HFFc6 (cell line): ENCODE data around the gene ARF5. TPM values are rescaled to one million over a fixed set of nuclear protein-coding genes. Genes with fewer than 3 reads are reported as not detected.

ENCODE experiments used
- DNase-seq: peaks from one replicate; pipeline ENCODE4 v3.0.0-alpha.2; 2018
- H3K27ac Mint-ChIP-seq: 2 replicates; pipeline ENCODE4 v1.8.0; 2020; ENCODE audit warnings: mild to moderate bottlenecking, mixed read lengths
- H3K27me3 Mint-ChIP-seq: 2 replicates; pipeline ENCODE4 v1.8.0; 2021; ENCODE audit warnings: mild to moderate bottlenecking, moderate library complexity, mixed read lengths; ENCODE audit not compliant: insufficient read depth
- H3K36me3 Mint-ChIP-seq: 2 replicates; pipeline ENCODE4 v1.8.0; 2021; ENCODE audit warnings: low read depth, mixed read lengths
- H3K4me1 Mint-ChIP-seq: 2 replicates; pipeline ENCODE4 v1.8.0; 2020; ENCODE audit warnings: low read depth, mixed read lengths
- H3K4me3 Mint-ChIP-seq: 2 replicates; pipeline ENCODE4 v1.8.0; 2020; ENCODE audit warnings: mild to moderate bottlenecking, moderate library complexity, mixed read lengths
- H3K9me3 Mint-ChIP-seq: 2 replicates; pipeline ENCODE4 v1.8.0; 2020; ENCODE audit warnings: mild to moderate bottlenecking, mixed read lengths
- CTCF ChIP-seq: fragments of 200-600 bp; sonication (generic); IDR thresholded peaks from 2 replicates; pipeline ENCODE4 v1.5.0; 2021; ENCODE audit warnings: antibody characterized with exemption, mild to moderate bottlenecking
- total RNA-seq, 6 experiments: library from RNA; stranded (reverse); fragmentation: NEBNext Ultra II Directional; extraction: Animal tissue kit (Norgen Biotek cat#: 25700); gene quantifications; 2 replicates in 1 of 6; 3 replicates in 5 of 6; pipeline ENCODE4 v1.2.3, GENCODE V29; 2021

The ARF5 gene
- total RNA-seq, 6 experiments from 2014 or later, result 98.3 to 122 (median 110) TPM

GRCh38 chr7:127578036-127578684, 10.1 kb upstream of the ARF5 start:
- Mint-ChIP-seq H3K36me3 (peaks cover 16% of the 10 kb centered on the region), H3K4me1 (peaks cover 44% of the 10 kb centered on the region), H3K4me3 (no peak overlapping the region), H3K27ac (peak overlapping the region; percentile 10; the same call in 1 of the 2 replicates), H3K9me3 (no peaks in the 10 kb centered on the region), H3K27me3 (no peaks in the 10 kb centered on the region; the same call in none of the 2 replicates)
- peak; percentile 28 for DNase-seq
- TF ChIP-seq CTCF, result peak; percentile 60

GRCh38 chr7:127578711-127579275, 9.4 kb upstream of the ARF5 start:
- no peak for DNase-seq

GRCh38 chr7:127580612-127581011, 7.6 kb upstream of the ARF5 start:
- no peak overlapping the region for H3K27ac Mint-ChIP-seq
- H3K4me3 Mint-ChIP-seq, result no peak overlapping the region
- TF ChIP-seq CTCF, result no peak
- H3K27me3 Mint-ChIP-seq, result no peaks in the 10 kb centered on the region
- peaks cover 63% of the 10 kb centered on the region for H3K4me1 Mint-ChIP-seq
- H3K9me3 Mint-ChIP-seq, result no peaks in the 10 kb centered on the region
- no peak for DNase-seq
- peaks cover 14% of the 10 kb centered on the region for H3K36me3 Mint-ChIP-seq

More at GRCh38 chr7:127578711-127579275, 9.4 kb upstream of the ARF5 start:
- Mint-ChIP-seq H3K27ac (peak overlapping the region; percentile 10; the same call in 1 of the 2 replicates), H3K4me1 (peaks cover 50% of the 10 kb centered on the region), H3K9me3 (no peaks in the 10 kb centered on the region), H3K4me3 (no peak overlapping the region), H3K36me3 (peaks cover 16% of the 10 kb centered on the region), H3K27me3 (no peaks in the 10 kb centered on the region; the same call in none of the 2 replicates)
- no peak for TF ChIP-seq CTCF

- DNase-seq, result peak; percentile 35
- no peak overlapping the region for H3K27ac Mint-ChIP-seq
- H3K4me3 Mint-ChIP-seq, result no peak overlapping the region; the same call in 1 of the 2 replicates
- H3K27me3 Mint-ChIP-seq, result peaks cover 3% of the 10 kb centered on the region; the same call in 1 of the 2 replicates
- peaks cover 14% of the 10 kb centered on the region; the same call in 1 of the 2 replicates for H3K36me3 Mint-ChIP-seq
- H3K4me1 Mint-ChIP-seq, result peaks cover 73% of the 10 kb centered on the region
- H3K9me3 Mint-ChIP-seq, result no peaks in the 10 kb centered on the region
- no peak for TF ChIP-seq CTCF
Observed at GRCh38 chr7:127581716-127582115, 6.5 kb upstream of the ARF5 start.

GRCh38 chr7:127582361-127582760, 5.8 kb upstream of the ARF5 start:
- TF ChIP-seq CTCF, result no peak
- Mint-ChIP-seq H3K9me3 (no peaks in the 10 kb centered on the region), H3K4me3 (no peak overlapping the region), H3K27ac (no peak overlapping the region), H3K36me3 (peaks cover 14% of the 10 kb centered on the region; the same call in 1 of the 2 replicates), H3K27me3 (peaks cover 3% of the 10 kb centered on the region; the same call in 1 of the 2 replicates), H3K4me1 (peaks cover 76% of the 10 kb centered on the region)
- no peak for DNase-seq
